Measurements from ENCODE around the gene SLC5A8.
"Not testable (repeated sequence)": the region's sequence is repeated elsewhere in the genome, so short reads cannot be mapped to it uniquely, and the experiment has no call there.

The SLC5A8 gene

GRCh38 chr12:101172316-101172715, 37.7 kb downstream of the SLC5A8 start:
- peak; percentile 26 for DNase-seq (ENCODE audit: low spot score)

GRCh38 chr12:101168001-101168400, 42.0 kb downstream of the SLC5A8 start:
- no peak for DNase-seq (ENCODE audit: low spot score)

GRCh38 chr12:101166866-101167265, 43.2 kb downstream of the SLC5A8 start:
- DNase-seq (ENCODE audit: low spot score) = no peak

GRCh38 chr12:101165319-101165718, 44.7 kb downstream of the SLC5A8 start:
- DNase-seq (ENCODE audit: low spot score) = no peak

GRCh38 chr12:101145777-101146431, 64.1 kb downstream of the SLC5A8 start:
- not testable (repeated sequence) for DNase-seq (ENCODE audit: low spot score)

- DNase-seq (ENCODE audit: low spot score) = peak; percentile 59
Observed at GRCh38 chr12:101127521-101128219, 82.4 kb downstream of the SLC5A8 start.

- DNase-seq (ENCODE audit: low spot score) = no peak
Observed at GRCh38 chr12:101117842-101118241, 92.2 kb downstream of the SLC5A8 start.

GRCh38 chr12:101116911-101117310, 93.1 kb downstream of the SLC5A8 start:
- no peak for DNase-seq (ENCODE audit: low spot score)

- no peak for DNase-seq (ENCODE audit: low spot score)
Observed at GRCh38 chr12:101115326-101115725, 94.7 kb downstream of the SLC5A8 start.

- no peak for DNase-seq (ENCODE audit: low spot score)
Observed at GRCh38 chr12:101111441-101111840, 98.6 kb downstream of the SLC5A8 start.

GRCh38 chr12:101110866-101111265, 99.2 kb downstream of the SLC5A8 start:
- no peak for DNase-seq (ENCODE audit: low spot score)

- DNase-seq (ENCODE audit: low spot score) = no peak
Observed at GRCh38 chr12:101108130-101108529, 101.9 kb downstream of the SLC5A8 start.

GRCh38 chr12:101107032-101107763, 102.8 kb downstream of the SLC5A8 start:
- DNase-seq (ENCODE audit: low spot score) = no peak
